Ascending aorta (tissue), 2 donors: ENCODE data around the gene FLNB. TPM values are rescaled to one million over a fixed set of nuclear protein-coding genes. Genes with fewer than 3 reads are reported as not detected.

Experiments used
- DNase-seq, 2 donors: peaks; one replicate each; pipeline ENCODE4 v3.0.0-alpha.2; 2019; ENCODE audit warnings: low spot score in 2 of 2
- H3K27ac ChIP-seq, 2 donors: fragments of 200-600 bp; sonication (generic); one replicate each; pipeline ENCODE4 v1.5.1; 2016 to 2017; ENCODE audit warnings: mild to moderate bottlenecking in 1 of 2
- H3K27me3 ChIP-seq: fragments of 200-600 bp; sonication (generic); one replicate; pipeline ENCODE4 v1.5.1; 2017
- H3K36me3 ChIP-seq, 2 donors: fragments of 200-600 bp; sonication (generic); one replicate each; pipeline ENCODE4 v1.5.1; 2016
- H3K4me1 ChIP-seq, 2 donors: fragments of 200-600 bp; sonication (generic); one replicate each; pipeline ENCODE4 v1.5.1; 2016 to 2017; ENCODE audit warnings: mild to moderate bottlenecking in 1 of 2
- H3K4me3 ChIP-seq, 2 donors: fragments of 200-600 bp; sonication (generic); one replicate each; pipeline ENCODE4 v1.5.1; 2016 to 2017; ENCODE audit warnings: mild to moderate bottlenecking in 1 of 2
- H3K9me3 ChIP-seq, 2 donors: fragments of 200-600 bp; sonication (generic); one replicate each; pipeline ENCODE4 v1.5.1; 2016
- CTCF ChIP-seq, 3 experiments: fragments of 200-600 bp in 2 of 3; fragments of 450-650 bp in 1 of 3; sonication (generic) in 2 of 3; IDR thresholded peaks; one replicate each; pipeline ENCODE4 v1.5.1; 2016 to 2019; ENCODE audit warnings: antibody characterized with exemption in 3 of 3, mild to moderate bottlenecking in 1 of 3, moderate library complexity in 1 of 3
- intact Hi-C: fragments of 100-400 bp; cut with DNase I; formaldehyde crosslinking; loops from one replicate; pipeline ENCODE4 v1.15.1; 2023
- total RNA-seq: library from RNA; depleted of rRNA; stranded (reverse); fragments of >200 nt; gene quantifications from one replicate; pipeline ENCODE4 v1.1.0, GENCODE V29; 2016

FLNB gene
- total RNA-seq, 1 donor from 2014 or later = 144 TPM

- TF ChIP-seq CTCF (IDR thresholded peaks at IDR 0.05) = no peak
- intact Hi-C loops = loop anchor here (5.0 kb wide), 1 partner anchor 288 kb away; no protein-coding TSS in a partner anchor
- Histone ChIP-seq H3K9me3 (no peaks in the 10 kb centered on the region), H3K27me3 (no peaks in the 10 kb centered on the region), H3K4me1 (peaks cover 11 to 50% of the 10 kb centered on the region in 2 donors), H3K27ac (peak overlapping the region; percentile 77 to 81), H3K4me3 (peak overlapping the region in 1 of 2 donors; percentile 9), H3K36me3 (peaks cover 7 to 50% of the 10 kb centered on the region in 2 donors)
- no peak for DNase-seq
These were observed 156.9 kb downstream of the FLNB start for GRCh38 chr3:58164906-58165821.

GRCh38 chr3:58167431-58168351 lies 159.5 kb downstream of the FLNB start:
- intact Hi-C loops = loop anchor here (2.0 to 5.0 kb wide), 2 partner anchors 159 to 290 kb away; partner anchors contain the start of gene FLNB
- Histone ChIP-seq H3K36me3 (peaks cover 18 to 49% of the 10 kb centered on the region in 2 donors), H3K9me3 (no peaks in the 10 kb centered on the region), H3K27me3 (no peaks in the 10 kb centered on the region), H3K27ac (peak overlapping the region; percentile 77 to 81), H3K4me1 (peaks cover 11 to 41% of the 10 kb centered on the region in 2 donors), H3K4me3 (peak overlapping the region in 1 of 2 donors; percentile 16)
- DNase-seq = peak; percentile 36 to 87
- peak; percentile 62 to 94 (median 92) for TF ChIP-seq CTCF (IDR thresholded peaks at IDR 0.05)

GRCh38 chr3:58168498-58168897 lies 160.3 kb downstream of the FLNB start:
- Histone ChIP-seq H3K4me3 (no peak overlapping the region), H3K36me3 (peaks cover 18 to 41% of the 10 kb centered on the region in 2 donors), H3K4me1 (peaks cover 11 to 39% of the 10 kb centered on the region in 2 donors), H3K27ac (peak overlapping the region; percentile 77 to 81), H3K9me3 (no peaks in the 10 kb centered on the region), H3K27me3 (no peaks in the 10 kb centered on the region)
- intact Hi-C loops = loop anchor here (5.0 kb wide), 1 partner anchor 291 kb away; no protein-coding TSS in a partner anchor
- TF ChIP-seq CTCF (IDR thresholded peaks at IDR 0.05) = no peak
- no peak for DNase-seq

- no peak for DNase-seq
- intact Hi-C loops = loop anchor here (5.0 kb wide), 1 partner anchor 292 kb away; no protein-coding TSS in a partner anchor
- Histone ChIP-seq H3K9me3 (no peaks in the 10 kb centered on the region), H3K27ac (peak overlapping the region in 1 of 2 donors; percentile 13), H3K36me3 (peaks cover 18 to 38% of the 10 kb centered on the region in 2 donors), H3K27me3 (no peaks in the 10 kb centered on the region), H3K4me3 (no peak overlapping the region), H3K4me1 (peaks cover 10 to 32% of the 10 kb centered on the region in 2 donors)
- TF ChIP-seq CTCF (IDR thresholded peaks at IDR 0.05) = no peak
These were observed 161.1 kb downstream of the FLNB start for GRCh38 chr3:58169371-58169770.

DNA sequence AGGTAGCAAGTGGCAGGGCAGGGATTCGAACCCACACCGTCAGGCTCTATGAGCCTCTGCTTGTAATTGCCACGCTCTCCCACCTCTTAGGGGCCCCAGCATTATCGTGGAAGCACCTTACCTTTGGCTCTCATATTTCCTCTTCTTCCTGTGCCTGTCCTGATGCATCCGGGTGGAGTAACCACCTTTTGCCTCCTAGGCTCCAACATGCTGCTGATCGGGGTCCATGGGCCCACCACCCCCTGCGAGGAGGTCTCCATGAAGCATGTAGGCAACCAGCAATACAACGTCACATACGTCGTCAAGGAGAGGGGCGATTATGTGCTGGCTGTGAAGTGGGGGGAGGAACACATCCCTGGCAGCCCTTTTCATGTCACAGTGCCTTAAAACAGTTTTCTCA lies 162.2 kb downstream of the FLNB start:
- H3K4me1 ChIP-seq = peaks cover 0 to 27% of the 10 kb centered on the region in 2 donors
- peaks cover 18 to 38% of the 10 kb centered on the region in 2 donors for H3K36me3 ChIP-seq
- intact Hi-C loops = loop anchor here (10.0 kb wide), 1 partner anchor 946 kb away; the partner anchor contains the start of gene APPL1
- no peak overlapping the region for H3K4me3 ChIP-seq
- no peak overlapping the region for H3K27ac ChIP-seq
- TF ChIP-seq CTCF (IDR thresholded peaks at IDR 0.05) = no peak
- H3K27me3 ChIP-seq = no peaks in the 10 kb centered on the region
- DNase-seq = no peak
- H3K9me3 ChIP-seq = no peaks in the 10 kb centered on the region
